BE2C (cell line): ENCODE results near the gene CASK.
A peak's percentile ranks its signal among the peaks of the same experiment; 100 is the strongest.

Source experiments
- DNase-seq: peaks from one replicate; pipeline ENCODE4 v3.0.0-alpha.2; 2020
- H3K27me3 ChIP-seq: fragments of 250-450 bp; sonication (Bioruptor Pico); 2 replicates; pipeline ENCODE4 v1.5.1; 2020; ENCODE audit warnings: mild to moderate bottlenecking
- H3K36me3 ChIP-seq: fragments of 250-450 bp; sonication (Bioruptor Pico); 2 replicates; pipeline ENCODE4 v1.5.1; 2020; ENCODE audit warnings: mild to moderate bottlenecking
- H3K4me1 ChIP-seq: fragments of 250-450 bp; sonication (Bioruptor Pico); 2 replicates; pipeline ENCODE4 v1.5.1; 2020
- H3K4me3 ChIP-seq: 2 replicates; pipeline ENCODE4 v1.5.1; 2011; ENCODE audit warnings: low read depth, low read length
- H3K9me3 ChIP-seq: fragments of 250-450 bp; sonication (Bioruptor Pico); 2 replicates; pipeline ENCODE4 v1.5.1; 2020
- CTCF ChIP-seq: IDR thresholded peaks from 2 replicates; pipeline ENCODE4 v1.5.1; 2012; ENCODE audit warnings: mild to moderate bottlenecking, low read depth, low read length

Gene CASK

GRCh38 chrX:41761702-41762101, 161.7 kb downstream of the CASK start:
- no peak for TF ChIP-seq CTCF
- Histone ChIP-seq H3K27me3 (no peaks in the 10 kb centered on the region), H3K9me3 (no peaks in the 10 kb centered on the region), H3K4me1 (no peaks in the 10 kb centered on the region), H3K4me3 (no peak overlapping the region), H3K36me3 (no peaks in the 10 kb centered on the region)
- no peak for DNase-seq

GRCh38 chrX:41761169-41761568, 162.2 kb downstream of the CASK start:
- no peaks in the 10 kb centered on the region for H3K4me1 ChIP-seq
- H3K4me3 ChIP-seq: no peak overlapping the region
- no peak for TF ChIP-seq CTCF
- no peak for DNase-seq
- no peaks in the 10 kb centered on the region for H3K27me3 ChIP-seq
- no peaks in the 10 kb centered on the region for H3K9me3 ChIP-seq
- H3K36me3 ChIP-seq: no peaks in the 10 kb centered on the region

GRCh38 chrX:41759817-41760216, 163.5 kb downstream of the CASK start:
- H3K27me3 ChIP-seq: no peaks in the 10 kb centered on the region
- peak; percentile 64 for TF ChIP-seq CTCF
- no peak overlapping the region for H3K4me3 ChIP-seq
- DNase-seq: no peak
- no peaks in the 10 kb centered on the region for H3K4me1 ChIP-seq
- H3K36me3 ChIP-seq: no peaks in the 10 kb centered on the region
- no peaks in the 10 kb centered on the region for H3K9me3 ChIP-seq

GRCh38 chrX:41758401-41758800, 165.0 kb downstream of the CASK start:
- Histone ChIP-seq H3K9me3 (no peaks in the 10 kb centered on the region), H3K27me3 (no peaks in the 10 kb centered on the region), H3K4me3 (no peak overlapping the region), H3K4me1 (no peaks in the 10 kb centered on the region), H3K36me3 (no peaks in the 10 kb centered on the region)
- DNase-seq: no peak
- TF ChIP-seq CTCF: no peak

- Histone ChIP-seq H3K36me3 (no peaks in the 10 kb centered on the region), H3K4me3 (no peak overlapping the region), H3K27me3 (no peaks in the 10 kb centered on the region), H3K9me3 (no peaks in the 10 kb centered on the region), H3K4me1 (no peaks in the 10 kb centered on the region)
- TF ChIP-seq CTCF: no peak
- DNase-seq: no peak
Measured at GRCh38 chrX:41750716-41751115, 172.6 kb downstream of the CASK start.

GRCh38 chrX:41739871-41740270, 183.5 kb downstream of the CASK start:
- H3K4me1 ChIP-seq: no peaks in the 10 kb centered on the region
- TF ChIP-seq CTCF: no peak
- no peaks in the 10 kb centered on the region for H3K36me3 ChIP-seq
- DNase-seq: no peak
- H3K27me3 ChIP-seq: no peaks in the 10 kb centered on the region
- no peaks in the 10 kb centered on the region for H3K9me3 ChIP-seq
- H3K4me3 ChIP-seq: no peak overlapping the region
